ENCODE results near the gene TGFBI.
A peak's percentile ranks its signal among the peaks of the same experiment; 100 is the strongest.

The TGFBI gene

GRCh38 chr5:136065588-136065987 lies 36.8 kb downstream of the TGFBI start:
- DNase-seq (ENCODE audit: low spot score) = no peak

GRCh38 chr5:136066661-136067271 lies 38.0 kb downstream of the TGFBI start:
- no peak for DNase-seq (ENCODE audit: low spot score)

- no peak for DNase-seq (ENCODE audit: low spot score)
These were observed 38.6 kb downstream of the TGFBI start for GRCh38 chr5:136067422-136067821.

- no peak for DNase-seq (ENCODE audit: low spot score)
These were observed 41.9 kb downstream of the TGFBI start for GRCh38 chr5:136070486-136071285.

GRCh38 chr5:136073714-136074529 lies 45.1 kb downstream of the TGFBI start:
- no peak for DNase-seq (ENCODE audit: low spot score)

GRCh38 chr5:136075466-136075891 lies 46.7 kb downstream of the TGFBI start:
- DNase-seq (ENCODE audit: low spot score) = no peak

GRCh38 chr5:136076067-136076466 lies 47.3 kb downstream of the TGFBI start:
- no peak for DNase-seq (ENCODE audit: low spot score)

- DNase-seq (ENCODE audit: low spot score) = no peak
These were observed 48.2 kb downstream of the TGFBI start for GRCh38 chr5:136076881-136077445.

- peak; percentile 57 for DNase-seq (ENCODE audit: low spot score)
These were observed 50.6 kb downstream of the TGFBI start for GRCh38 chr5:136079195-136079985.

GRCh38 chr5:136080113-136080482 lies 51.3 kb downstream of the TGFBI start:
- no peak for DNase-seq (ENCODE audit: low spot score)

- DNase-seq (ENCODE audit: low spot score) = peak; percentile 35
These were observed 51.9 kb downstream of the TGFBI start for GRCh38 chr5:136080483-136081216.

- DNase-seq (ENCODE audit: low spot score) = no peak
These were observed 52.4 kb downstream of the TGFBI start for GRCh38 chr5:136081217-136081591.

GRCh38 chr5:136082390-136083193 lies 53.8 kb downstream of the TGFBI start:
- peak; percentile 62 for DNase-seq (ENCODE audit: low spot score)

- no peak for DNase-seq (ENCODE audit: low spot score)
These were observed 55.9 kb downstream of the TGFBI start for GRCh38 chr5:136084698-136085097.

- DNase-seq (ENCODE audit: low spot score) = no peak
These were observed 58.2 kb downstream of the TGFBI start for GRCh38 chr5:136086783-136087566.

- no peak for DNase-seq (ENCODE audit: low spot score)
These were observed 59.4 kb downstream of the TGFBI start for GRCh38 chr5:136087961-136088871.

- no peak for DNase-seq (ENCODE audit: low spot score)
These were observed 61.0 kb downstream of the TGFBI start for GRCh38 chr5:136089791-136090190.

GRCh38 chr5:136090319-136090718 lies 61.5 kb downstream of the TGFBI start:
- no peak for DNase-seq (ENCODE audit: low spot score)
